DND-41 (cell line): ENCODE results near the gene HLA-DQA1.

ENCODE experiments used
- CTCF ChIP-seq: IDR thresholded peaks from 2 replicates; pipeline ENCODE4 v1.5.1; 2012; ENCODE audit warnings: borderline replicate concordance, low read length, moderate library complexity, mild to moderate bottlenecking; ENCODE audit not compliant: poor library complexity, severe bottlenecking; ENCODE audit errors: extremely low read depth
- EZH2 ChIP-seq: IDR thresholded peaks from 3 replicates; pipeline ENCODE4 v1.6.1; 2012; ENCODE audit warnings: borderline replicate concordance, low read depth, mild to moderate bottlenecking, moderate library complexity, low read length, inconsistent platforms; ENCODE audit not compliant: severe bottlenecking

DNA sequence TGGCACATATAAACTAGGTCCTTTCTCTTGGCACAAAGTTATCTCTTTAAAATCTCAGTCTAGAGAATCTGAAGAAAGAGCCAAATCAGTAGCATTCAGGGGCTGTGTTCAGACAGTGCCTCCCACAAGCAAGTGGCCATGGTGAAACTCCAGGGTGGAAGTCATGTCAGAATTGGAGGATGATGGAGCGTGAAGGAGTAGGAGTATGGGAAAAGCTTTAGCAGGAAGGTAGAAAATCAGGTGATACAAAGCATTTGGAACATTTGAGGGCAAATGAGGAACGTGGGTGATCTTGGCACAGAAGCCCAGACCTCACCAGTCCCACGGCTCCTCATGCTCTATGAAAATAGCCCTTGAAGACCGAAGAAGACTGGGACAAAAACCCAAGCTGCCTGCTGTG is 32.0 kb downstream of the HLA-DQA1 start:
- TF ChIP-seq CTCF, result no peak
- no peak for TF ChIP-seq EZH2
